IMR-90 (cell line): ENCODE data around the gene PAM. TPM values are rescaled to one million over a fixed set of nuclear protein-coding genes. Genes with fewer than 3 reads are reported as not detected.

Experiments used
- ATAC-seq: fragments of 200-7000 bp; cut with Tn5 transposase; 2 replicates; pipeline ENCODE4 v1.9.1; 2020; ENCODE audit warnings: low read depth, mild to moderate bottlenecking, moderate library complexity
- BruUV-seq: library from RNA; stranded (reverse); fragments of 400-500 nt; replicated peaks from 2 replicates; lab custom pipeline; 2021; lab: Mats Ljungman, UMichigan
- CTCF ChIA-PET: fragments of 300-600 bp; formaldehyde crosslinking; extraction: SDS; loops from one replicate; lab custom pipeline; 2021; ENCODE audit warnings: antibody characterized with exemption; lab: Yijun Ruan, JAX
- POLR2A ChIA-PET: fragments of 300-600 bp; sonication (Branson Sonifier 250); formaldehyde crosslinking; loops from one replicate; lab custom pipeline; 2022; ENCODE audit warnings: antibody characterized with exemption; ENCODE audit not compliant: unreplicated experiment; lab: Charles Lee
- DNase-seq: peaks from one replicate; pipeline ENCODE4 v3.0.0; 2013
- H2AFZ ChIP-seq: replicated peaks from 2 replicates; pipeline ENCODE3; 2013; ENCODE audit warnings: low read length, mild to moderate bottlenecking; ENCODE audit not compliant: poor library complexity
- H2AK5ac ChIP-seq: 2 replicates; pipeline ENCODE4 v1.6.1; 2013; ENCODE audit warnings: low read depth, low read length, inconsistent platforms
- H2AK9ac ChIP-seq: replicated peaks from 2 replicates; pipeline ENCODE3; 2013; ENCODE audit warnings: mild to moderate bottlenecking, low read depth, low read length, moderate library complexity; ENCODE audit not compliant: poor library complexity
- H2BK120ac ChIP-seq: 2 replicates; pipeline ENCODE4 v1.6.1; 2013; ENCODE audit warnings: low read depth, low read length, inconsistent platforms
- H2BK15ac ChIP-seq: 3 replicates; pipeline ENCODE4 v1.6.1; 2013; ENCODE audit warnings: low read depth, low read length, inconsistent platforms
- H2BK20ac ChIP-seq: 2 replicates; pipeline ENCODE4 v1.6.1; 2013; ENCODE audit warnings: low read depth, mild to moderate bottlenecking, inconsistent platforms, low read length, moderate library complexity
- H2BK5ac ChIP-seq: 2 replicates; pipeline ENCODE4 v1.6.1; 2013; ENCODE audit warnings: mild to moderate bottlenecking, low read depth, low read length, inconsistent platforms; ENCODE audit not compliant: poor library complexity, severe bottlenecking
- H3K14ac ChIP-seq: replicated peaks from 2 replicates; pipeline ENCODE4 v1.6.1; 2013; ENCODE audit warnings: low read depth, low read length, inconsistent platforms
- H3K18ac ChIP-seq: 2 replicates; pipeline ENCODE4 v1.6.1; 2013; ENCODE audit warnings: low read depth, low read length, control low read depth
- H3K23ac ChIP-seq: 2 replicates; pipeline ENCODE4 v1.6.1; 2013; ENCODE audit warnings: low read depth, low read length, inconsistent platforms
- H3K27ac ChIP-seq: 2 replicates; pipeline ENCODE4 v1.5.1; 2013; ENCODE audit warnings: mild to moderate bottlenecking, control low read depth, low read length; ENCODE audit not compliant: insufficient read depth
- H3K27me3 ChIP-seq: 2 replicates; pipeline ENCODE4 v1.6.1; 2013; ENCODE audit warnings: low read length; ENCODE audit not compliant: control insufficient read depth, insufficient read depth
- H3K36me3 ChIP-seq: 2 replicates; pipeline ENCODE4 v1.6.1; 2013; ENCODE audit warnings: low read length, mixed read lengths; ENCODE audit not compliant: control insufficient read depth, insufficient read depth
- H3K4ac ChIP-seq: 2 replicates; pipeline ENCODE4 v1.6.1; 2013; ENCODE audit warnings: low read depth, low read length, inconsistent platforms
- H3K4me1 ChIP-seq: 2 replicates; pipeline ENCODE4 v1.6.1; 2013; ENCODE audit warnings: low read length, mixed read lengths; ENCODE audit not compliant: control insufficient read depth, insufficient read depth
- H3K4me2 ChIP-seq: 2 replicates; pipeline ENCODE4 v1.6.1; 2013; ENCODE audit warnings: low read depth, mild to moderate bottlenecking, control low read depth, low read length, moderate library complexity
- H3K4me3 ChIP-seq: 2 replicates; pipeline ENCODE4 v1.5.1; 2013; ENCODE audit warnings: low read depth, mild to moderate bottlenecking, control low read depth, low read length, moderate library complexity; ENCODE audit not compliant: insufficient read depth
- H3K56ac ChIP-seq: 2 replicates; pipeline ENCODE4 v1.6.1; 2013; ENCODE audit warnings: low read length, inconsistent platforms; ENCODE audit not compliant: insufficient read depth; ENCODE audit errors: extremely low read depth
- H3K79me1 ChIP-seq, 2 experiments: 2 replicates each; pipeline ENCODE4 v1.6.1; 2013; ENCODE audit warnings: low read length in 2 of 2, inconsistent platforms in 1 of 2, low read depth in 1 of 2
- H3K9ac ChIP-seq: 2 replicates; pipeline ENCODE4 v1.6.1; 2013; ENCODE audit warnings: low read depth, low read length, control low read depth
- H3K9me1 ChIP-seq: 2 replicates; pipeline ENCODE4 v1.6.1; 2013; ENCODE audit warnings: low read length, inconsistent platforms; ENCODE audit not compliant: insufficient read depth
- H3K9me3 ChIP-seq: 2 replicates; pipeline ENCODE4 v1.6.1; 2013; ENCODE audit warnings: low read length; ENCODE audit not compliant: control insufficient read depth, insufficient read depth
- H4K20me1 ChIP-seq: 2 replicates; pipeline ENCODE4 v1.6.1; 2013; ENCODE audit warnings: low read length, inconsistent platforms; ENCODE audit not compliant: insufficient read depth
- H4K5ac ChIP-seq: 2 replicates; pipeline ENCODE4 v1.6.1; 2013; ENCODE audit warnings: mild to moderate bottlenecking, low read depth, low read length, control low read depth
- H4K8ac ChIP-seq, 2 experiments: 2 replicates each; pipeline ENCODE4 v1.6.1; 2013; ENCODE audit warnings: low read depth in 2 of 2, low read length in 2 of 2, control low read depth in 1 of 2, inconsistent platforms in 1 of 2
- H4K91ac ChIP-seq: 2 replicates; pipeline ENCODE4 v1.6.1; 2013; ENCODE audit warnings: low read depth, low read length, inconsistent platforms; ENCODE audit not compliant: insufficient read depth
- CHD1 ChIP-seq: IDR thresholded peaks from 2 replicates; pipeline ENCODE4 v1.6.1; 2012; ENCODE audit warnings: low read depth, low read length, improper control_type of control experiment
- MAFK ChIP-seq: IDR thresholded peaks from 2 replicates; pipeline ENCODE4 v1.6.1; 2012; ENCODE audit warnings: low read depth, low read length, improper control_type of control experiment
- NFE2L2 ChIP-seq: fragments of 150-350 bp; IDR thresholded peaks from 2 replicates; pipeline ENCODE4 v1.6.1; 2016; ENCODE audit warnings: low read depth, mild to moderate bottlenecking, low read length
- RCOR1 ChIP-seq: IDR thresholded peaks from 2 replicates; pipeline ENCODE4 v1.6.1; 2012; ENCODE audit warnings: mild to moderate bottlenecking, low read length, improper control_type of control experiment; ENCODE audit not compliant: insufficient replicate concordance
- RFX5 ChIP-seq: IDR thresholded peaks from 2 replicates; pipeline ENCODE4 v1.8.0; 2012; ENCODE audit warnings: low read depth, mild to moderate bottlenecking, low read length, moderate library complexity
- WGBS, 2 experiments: methylation state at CpG; one replicate each; pipeline versions ENCODE4 v1.1.5 to v1.1.7; 2013; ENCODE audit warnings: missing lambda C conversion rate in 2 of 2; ENCODE audit not compliant: insufficient read length in 1 of 2; ENCODE audit errors: extremely low coverage in 2 of 2; 5-methylcytosine and 5-hydroxymethylcytosine counted together
- dilution Hi-C: fragments of 300-500 bp; cut with HindIII; formaldehyde crosslinking; loops from one replicate; pipeline ENCODE4 v1.14.3; 2018; ENCODE audit warnings: low sequenced_read_pairs; ENCODE audit not compliant: unreplicated experiment
- in situ Hi-C: fragments of 300-500 bp; cut with MboI; formaldehyde crosslinking; loops from 3 replicates; pipeline ENCODE4 v1.14.3; 2019; ENCODE audit warnings: low sequenced_read_pairs, inconsistent platforms, mixed read lengths
- intact Hi-C: fragments of 100-400 bp; cut with micrococcal nuclease; formaldehyde crosslinking; loops from 2 replicates; pipeline ENCODE4 v1.10.0; 2022
- polyA plus RNA-seq, 3 experiments: library from polyadenylated mRNA; depleted of rRNA; stranded (reverse); fragments of >200 nt; gene quantifications; 2 replicates each; pipeline ENCODE4 v1.2.3, GENCODE V29; 2012; ENCODE audit warnings: low replicate concordance in 1 of 3
- total RNA-seq: library from RNA; depleted of rRNA; stranded (reverse); fragments of >200 nt; gene quantifications from 2 replicates; pipeline ENCODE4 v1.2.3, GENCODE V29; 2012
- TF ChIP-seq, protein P1 (sequence below): fragments of 150-350 bp; IDR thresholded peaks from 2 replicates; pipeline ENCODE4 v1.6.1; 2016; ENCODE audit warnings: low read depth, mild to moderate bottlenecking, low read length, moderate library complexity, borderline replicate concordance
- TF ChIP-seq, protein P2 (sequence below): conservative IDR thresholded peaks from 2 replicates; pipeline ENCODE4 v1.5.1; 2012; ENCODE audit warnings: mild to moderate bottlenecking, low read depth, low read length, improper control_type of control experiment

Gene PAM
- total and polyA plus RNA-seq, 2 of the 4 experiments (the other 2 are of a cell fraction), result 115 to 179 TPM

GRCh38 chr5:102720969-102721368 is 34.1 kb upstream of the PAM start:
- Histone ChIP-seq H3K23ac (no peak overlapping the region), H3K36me3 (no peaks in the 10 kb centered on the region), H2BK15ac (no peak overlapping the region), H3K56ac (no peak overlapping the region), H4K8ac (no peak overlapping the region), H3K4me3 (no peak overlapping the region), H3K4ac (peak overlapping the region; percentile 58; the same call in 1 of the 2 replicates), H3K4me1 (peaks cover 15% of the 10 kb centered on the region), H3K9me1 (peaks cover 5% of the 10 kb centered on the region; the same call in 1 of the 2 replicates), H3K27ac (0 out of 2 replicates have a peak overlapping the region, but pooled peaks have one; percentile 32), H3K9ac (no peak overlapping the region), H2AK5ac (no peak overlapping the region), H2AFZ (no peak overlapping the region), H2BK120ac (0 out of 2 replicates have a peak overlapping the region, but pooled peaks have one; percentile 62), H2AK9ac (no peak overlapping the region), H4K5ac (no peak overlapping the region), H4K20me1 (no peaks in the 10 kb centered on the region), H3K27me3 (no peaks in the 10 kb centered on the region), H3K18ac (peak overlapping the region; percentile 42; the same call in 1 of the 2 replicates), H2BK5ac (peak overlapping the region; percentile 62), H3K79me1 (no peaks in the 10 kb centered on the region), H3K9me3 (0 out of 2 replicates have a peak, but pooled peaks cover 4% of the 10 kb centered on the region), H4K91ac (no peak overlapping the region), H2BK20ac (no peak overlapping the region), H3K4me2 (no peak overlapping the region), H3K14ac (no peak overlapping the region)
- BruUV-seq, result no TSS peak
- CTCF ChIA-PET, result no interaction called here
- POLR2A ChIA-PET, result no interaction called here
- in situ Hi-C loops (no loop called here), dilution Hi-C loops (no loop called here), intact Hi-C loops (no loop called here)
- DNase-seq, result peak; percentile 62
- ATAC-seq, result peak; percentile 74
- no peak for TF ChIP-seq NFE2L2
- TF ChIP-seq RCOR1, result no peak
- no peak for TF ChIP-seq RFX5
- TF ChIP-seq, protein P1, sequence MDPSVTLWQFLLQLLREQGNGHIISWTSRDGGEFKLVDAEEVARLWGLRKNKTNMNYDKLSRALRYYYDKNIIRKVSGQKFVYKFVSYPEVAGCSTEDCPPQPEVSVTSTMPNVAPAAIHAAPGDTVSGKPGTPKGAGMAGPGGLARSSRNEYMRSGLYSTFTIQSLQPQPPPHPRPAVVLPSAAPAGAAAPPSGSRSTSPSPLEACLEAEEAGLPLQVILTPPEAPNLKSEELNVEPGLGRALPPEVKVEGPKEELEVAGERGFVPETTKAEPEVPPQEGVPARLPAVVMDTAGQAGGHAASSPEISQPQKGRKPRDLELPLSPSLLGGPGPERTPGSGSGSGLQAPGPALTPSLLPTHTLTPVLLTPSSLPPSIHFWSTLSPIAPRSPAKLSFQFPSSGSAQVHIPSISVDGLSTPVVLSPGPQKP, result no peak
- TF ChIP-seq, protein P2, sequence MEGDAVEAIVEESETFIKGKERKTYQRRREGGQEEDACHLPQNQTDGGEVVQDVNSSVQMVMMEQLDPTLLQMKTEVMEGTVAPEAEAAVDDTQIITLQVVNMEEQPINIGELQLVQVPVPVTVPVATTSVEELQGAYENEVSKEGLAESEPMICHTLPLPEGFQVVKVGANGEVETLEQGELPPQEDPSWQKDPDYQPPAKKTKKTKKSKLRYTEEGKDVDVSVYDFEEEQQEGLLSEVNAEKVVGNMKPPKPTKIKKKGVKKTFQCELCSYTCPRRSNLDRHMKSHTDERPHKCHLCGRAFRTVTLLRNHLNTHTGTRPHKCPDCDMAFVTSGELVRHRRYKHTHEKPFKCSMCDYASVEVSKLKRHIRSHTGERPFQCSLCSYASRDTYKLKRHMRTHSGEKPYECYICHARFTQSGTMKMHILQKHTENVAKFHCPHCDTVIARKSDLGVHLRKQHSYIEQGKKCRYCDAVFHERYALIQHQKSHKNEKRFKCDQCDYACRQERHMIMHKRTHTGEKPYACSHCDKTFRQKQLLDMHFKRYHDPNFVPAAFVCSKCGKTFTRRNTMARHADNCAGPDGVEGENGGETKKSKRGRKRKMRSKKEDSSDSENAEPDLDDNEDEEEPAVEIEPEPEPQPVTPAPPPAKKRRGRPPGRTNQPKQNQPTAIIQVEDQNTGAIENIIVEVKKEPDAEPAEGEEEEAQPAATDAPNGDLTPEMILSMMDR, result no peak
- TF ChIP-seq CHD1, result no peak
- TF ChIP-seq MAFK, result no peak
- WGBS, 2 experiments, result no CpG with 5 or more reads among the region's 1 CpG
